Measurements from ENCODE around the gene NCAM1.

Gene NCAM1

GRCh38 chr11:113213549-113213948, 252.3 kb downstream of the NCAM1 start:
- DNase-seq: no peak

- no peak for DNase-seq
These were observed 261.0 kb downstream of the NCAM1 start for GRCh38 chr11:113222241-113222640.

GRCh38 chr11:113234888-113235287, 273.7 kb downstream of the NCAM1 start:
- DNase-seq: no peak

GRCh38 chr11:113237261-113237660, 276.0 kb downstream of the NCAM1 start:
- no peak for DNase-seq

- no peak for DNase-seq
These were observed 277.5 kb downstream of the NCAM1 start for GRCh38 chr11:113238721-113239120.

- no peak for DNase-seq
These were observed 279.2 kb downstream of the NCAM1 start for GRCh38 chr11:113240389-113240788.

GRCh38 chr11:113240790-113241635, 279.8 kb downstream of the NCAM1 start:
- DNase-seq: no peak

- no peak for DNase-seq
These were observed 280.4 kb downstream of the NCAM1 start for GRCh38 chr11:113241636-113242054.

- no peak for DNase-seq
These were observed 280.8 kb downstream of the NCAM1 start for GRCh38 chr11:113242060-113242459.

GRCh38 chr11:113242767-113243397, 281.7 kb downstream of the NCAM1 start:
- no peak for DNase-seq

GRCh38 chr11:113243696-113244095, 282.5 kb downstream of the NCAM1 start:
- no peak for DNase-seq

GRCh38 chr11:113245216-113245615, 284.0 kb downstream of the NCAM1 start:
- DNase-seq: no peak

GRCh38 chr11:113247221-113247620, 286.0 kb downstream of the NCAM1 start:
- no peak for DNase-seq

GRCh38 chr11:113247966-113248365, 286.7 kb downstream of the NCAM1 start:
- no peak for DNase-seq

GRCh38 chr11:113248702-113249490, 287.7 kb downstream of the NCAM1 start:
- no peak for DNase-seq

GRCh38 chr11:113249491-113249763, 288.2 kb downstream of the NCAM1 start:
- DNase-seq: no peak

GRCh38 chr11:113249786-113250185, 288.6 kb downstream of the NCAM1 start:
- no peak for DNase-seq

GRCh38 chr11:113251281-113251680, 290.1 kb downstream of the NCAM1 start:
- no peak for DNase-seq

- no peak for DNase-seq
These were observed 292.2 kb downstream of the NCAM1 start for GRCh38 chr11:113253406-113253805.

GRCh38 chr11:113255096-113255495, 293.9 kb downstream of the NCAM1 start:
- no peak for DNase-seq

GRCh38 chr11:113255741-113256140, 294.5 kb downstream of the NCAM1 start:
- DNase-seq: no peak

GRCh38 chr11:113256431-113257202, 295.4 kb downstream of the NCAM1 start:
- DNase-seq: no peak

GRCh38 chr11:113260096-113260425, 298.8 kb downstream of the NCAM1 start:
- no peak for DNase-seq

Data from activated CD4-positive, alpha-beta T cell treated with anti-CD3 and anti-CD28 coated beads for 4 hours (primary cell).